Left lung (tissue), 10 donors: ENCODE data around the gene DDX25. TPM values are rescaled to one million over a fixed set of nuclear protein-coding genes. Genes with fewer than 3 reads are reported as not detected.

Source experiments
- ATAC-seq: fragments of 200-7000 bp; cut with Tn5 transposase; one replicate; pipeline ENCODE4 v1.9.1; 2020; ENCODE audit warnings: moderate library complexity
- DNase-seq, 4 donors: peaks; one replicate each; pipeline ENCODE4 v3.0.0-alpha.2; 2013 to 2020
- H3K27ac ChIP-seq, 2 donors: fragments of 200-600 bp; sonication (generic) in 1 of 2; one replicate each; pipeline versions ENCODE4 v1.5.0 to v1.8.0; 2020 to 2021
- H3K27me3 ChIP-seq, 2 donors: fragments of 200-600 bp; sonication (generic) in 1 of 2; one replicate each; pipeline versions ENCODE4 v1.5.0 to v1.8.0; 2020 to 2021
- H3K36me3 ChIP-seq, 2 donors: fragments of 200-600 bp; sonication (generic) in 1 of 2; one replicate each; pipeline versions ENCODE4 v1.5.0 to v1.8.0; 2020 to 2021
- H3K4me1 ChIP-seq, 2 donors: fragments of 200-600 bp; one replicate each; pipeline ENCODE4 v1.8.0; 2021
- H3K4me3 ChIP-seq, 2 donors: fragments of 200-600 bp; sonication (generic) in 1 of 2; one replicate each; pipeline versions ENCODE4 v1.5.0 to v1.8.0; 2020 to 2021; ENCODE audit warnings: mild to moderate bottlenecking in 1 of 2
- H3K9me3 ChIP-seq, 2 donors: fragments of 200-600 bp; sonication (generic) in 1 of 2; one replicate each; pipeline versions ENCODE4 v1.5.0 to v1.8.0; 2020 to 2021
- CTCF ChIP-seq, 2 donors: fragments of 200-600 bp; sonication (generic) in 1 of 2; IDR thresholded peaks; one replicate each; pipeline versions ENCODE4 v1.5.0 to v1.8.0; 2021; ENCODE audit warnings: antibody characterized with exemption in 2 of 2
- intact Hi-C, 2 donors: fragments of 100-400 bp; cut with DNase I; formaldehyde crosslinking; loops; one replicate each; pipeline versions ENCODE4 v1.11.2 to v1.14.2; 2022
- polyA plus RNA-seq, 6 donors: library from polyadenylated mRNA; unstranded; fragments of 120-200 nt; gene quantifications; one replicate each; pipeline ENCODE4 v1.2.1, GENCODE V29; 2013; ENCODE audit not compliant: insufficient read length in 6 of 6
- total RNA-seq, 2 donors: library from RNA; stranded (reverse); fragmentation: NEBNext Ultra II Directional; extraction: Animal tissue kit (Norgen Biotek cat#: 25700); gene quantifications; one replicate each; pipeline ENCODE4 v1.2.1, GENCODE V29; 2021
- donor health status: DM: no; HTN: yes; CAD: no.
- donor health status: DM: no; HTN: no; CAD: no.

The DDX25 gene
- total and polyA plus RNA-seq, 8 donors, result 0.47 to 2.5 (median 2.0) TPM; not detected in 1

GRCh38 chr11:125977333-125977732 is 73.0 kb downstream of the DDX25 start:
- no peak overlapping the region for H3K27ac ChIP-seq
- intact Hi-C loops, result no loop called here

GRCh38 chr11:125978181-125978716 is 73.9 kb downstream of the DDX25 start:
- DNase-seq (no peak), ATAC-seq (no peak)
- TF ChIP-seq CTCF (IDR thresholded peaks at IDR 0.05), result no peak
- Histone ChIP-seq H3K9me3 (no peaks in the 10 kb centered on the region), H3K36me3 (no peaks in the 10 kb centered on the region), H3K4me1 (no peaks in the 10 kb centered on the region), H3K27me3 (no peaks in the 10 kb centered on the region), H3K27ac (no peak overlapping the region), H3K4me3 (no peak overlapping the region)
- intact Hi-C loops, result no loop called here

More at GRCh38 chr11:125977333-125977732, 73.0 kb downstream of the DDX25 start:
- Histone ChIP-seq H3K4me3 (no peak overlapping the region), H3K9me3 (no peaks in the 10 kb centered on the region), H3K4me1 (no peaks in the 10 kb centered on the region), H3K36me3 (no peaks in the 10 kb centered on the region), H3K27me3 (no peaks in the 10 kb centered on the region)
- no peak for DNase-seq
- ATAC-seq, result no peak
- no peak for TF ChIP-seq CTCF (IDR thresholded peaks at IDR 0.05)

Other genes with a start within 250 kb of the DDX25 start
- gene ACRV1, start 223.7 kb upstream of the DDX25 start, total RNA-seq, result not detected
- 1 to 10 TPM in 2 of 6 donors, under 1 TPM in 4; 0.84 to 1.5 (median 0.96) TPM for gene ACRV1, start 223.7 kb upstream of the DDX25 start, polyA plus RNA-seq
- gene PATE1, start 158.2 kb upstream of the DDX25 start, total RNA-seq, result not detected
- gene PATE1, start 158.2 kb upstream of the DDX25 start, polyA plus RNA-seq, result not detected
- not detected for gene PATE2, start 125.7 kb upstream of the DDX25 start, total RNA-seq
- under 1 TPM in 2 of 6 donors, not detected in 4; 0.07 to 0.10 TPM for gene PATE2, start 125.7 kb upstream of the DDX25 start, polyA plus RNA-seq
- gene PATE3, start 116.4 kb upstream of the DDX25 start, total RNA-seq, result not detected
- gene PATE3, start 116.4 kb upstream of the DDX25 start, polyA plus RNA-seq, result not detected
- gene PATE4, start 71.2 kb upstream of the DDX25 start, total RNA-seq, result not detected
- under 1 TPM in 4 of 6 donors, not detected in 2; 0.17 to 0.24 (median 0.22) TPM for gene PATE4, start 71.2 kb upstream of the DDX25 start, polyA plus RNA-seq
- gene HYLS1, start 16.8 kb upstream of the DDX25 start, total RNA-seq, result 1 to 10 TPM; 3.4 to 4.9 TPM
- gene HYLS1, start 16.8 kb upstream of the DDX25 start, polyA plus RNA-seq, result 10 to 100 TPM in 4 of 6 donors, 1 to 10 TPM in 2; 8.9 to 14.4 (median 10.1) TPM
- gene PUS3, start 1.3 kb upstream of the DDX25 start, total RNA-seq, result 10 to 100 TPM in 1 of 2 donors, 1 to 10 TPM in 1; 8.7 to 12.6 TPM
- gene PUS3, start 1.3 kb upstream of the DDX25 start, polyA plus RNA-seq, result 10 to 100 TPM; 13.5 to 19.1 (median 17.1) TPM
- under 1 TPM in 1 of 2 donors, not detected in 1; 0.21 TPM for gene VSIG10L2, start 41.5 kb downstream of the DDX25 start, total RNA-seq
- gene VSIG10L2, start 41.5 kb downstream of the DDX25 start, polyA plus RNA-seq, result under 1 TPM in 2 of 6 donors, not detected in 4; 0.03 to 0.20 TPM
- gene CDON, start 158.4 kb downstream of the DDX25 start, total RNA-seq, result 10 to 100 TPM; 10.7 to 16.3 TPM
- 10 to 100 TPM in 4 of 6 donors, 1 to 10 TPM in 2; 8.6 to 13.0 (median 11.1) TPM for gene CDON, start 158.4 kb downstream of the DDX25 start, polyA plus RNA-seq